C4-2B (cell line): ENCODE results near the gene SUGP2.

Experiments used
- H3K27ac ChIP-seq: fragments of 450-650 bp; 2 replicates; pipeline ENCODE4 v1.5.1; 2017
- ZFX ChIP-seq: fragments of 450-650 bp; IDR thresholded peaks from 2 replicates; pipeline ENCODE4 v1.6.1; 2017
- TF ChIP-seq, protein P1 (sequence below): fragments of 450-650 bp; conservative IDR thresholded peaks from 2 replicates; pipeline ENCODE4 v1.5.1; 2017; ENCODE audit warnings: mild to moderate bottlenecking

Gene SUGP2

DNA sequence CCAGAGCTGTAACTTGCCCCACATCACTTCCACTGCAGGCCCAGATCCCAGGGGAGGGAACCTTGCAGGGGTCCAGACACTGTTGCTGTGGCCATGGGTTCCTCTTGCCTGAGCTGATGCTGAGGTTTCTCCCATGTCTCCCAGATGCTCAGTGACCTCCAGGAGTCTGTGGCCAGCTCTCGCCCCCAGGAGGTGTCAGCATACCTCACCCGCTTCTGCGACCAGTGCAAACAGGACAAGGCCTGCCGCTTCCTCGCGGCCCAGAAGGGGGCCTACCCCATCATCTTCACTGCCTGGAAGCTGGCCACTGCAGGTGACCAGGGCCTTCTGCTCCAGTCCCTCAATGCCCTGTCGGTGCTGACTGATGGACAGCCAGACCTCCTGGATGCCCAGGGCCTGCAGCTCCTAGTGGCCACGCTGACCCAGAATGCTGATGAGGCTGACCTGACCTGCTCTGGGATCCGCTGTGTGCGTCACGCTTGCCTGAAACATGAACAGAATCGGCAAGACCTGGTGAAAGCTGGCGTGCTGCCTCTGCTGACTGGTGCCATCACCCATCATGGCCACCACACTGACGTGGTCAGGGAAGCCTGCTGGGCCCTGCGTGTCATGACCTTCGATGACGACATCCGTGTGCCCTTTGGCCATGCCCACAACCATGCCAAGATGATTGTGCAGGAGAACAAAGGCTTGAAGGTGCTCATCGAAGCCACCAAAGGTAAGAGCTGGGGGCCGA lies 18.3 kb upstream of the SUGP2 start:
- no peak overlapping the region for H3K27ac ChIP-seq
- TF ChIP-seq, protein P1, sequence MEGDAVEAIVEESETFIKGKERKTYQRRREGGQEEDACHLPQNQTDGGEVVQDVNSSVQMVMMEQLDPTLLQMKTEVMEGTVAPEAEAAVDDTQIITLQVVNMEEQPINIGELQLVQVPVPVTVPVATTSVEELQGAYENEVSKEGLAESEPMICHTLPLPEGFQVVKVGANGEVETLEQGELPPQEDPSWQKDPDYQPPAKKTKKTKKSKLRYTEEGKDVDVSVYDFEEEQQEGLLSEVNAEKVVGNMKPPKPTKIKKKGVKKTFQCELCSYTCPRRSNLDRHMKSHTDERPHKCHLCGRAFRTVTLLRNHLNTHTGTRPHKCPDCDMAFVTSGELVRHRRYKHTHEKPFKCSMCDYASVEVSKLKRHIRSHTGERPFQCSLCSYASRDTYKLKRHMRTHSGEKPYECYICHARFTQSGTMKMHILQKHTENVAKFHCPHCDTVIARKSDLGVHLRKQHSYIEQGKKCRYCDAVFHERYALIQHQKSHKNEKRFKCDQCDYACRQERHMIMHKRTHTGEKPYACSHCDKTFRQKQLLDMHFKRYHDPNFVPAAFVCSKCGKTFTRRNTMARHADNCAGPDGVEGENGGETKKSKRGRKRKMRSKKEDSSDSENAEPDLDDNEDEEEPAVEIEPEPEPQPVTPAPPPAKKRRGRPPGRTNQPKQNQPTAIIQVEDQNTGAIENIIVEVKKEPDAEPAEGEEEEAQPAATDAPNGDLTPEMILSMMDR = no peak
- TF ChIP-seq ZFX = no peak

DNA sequence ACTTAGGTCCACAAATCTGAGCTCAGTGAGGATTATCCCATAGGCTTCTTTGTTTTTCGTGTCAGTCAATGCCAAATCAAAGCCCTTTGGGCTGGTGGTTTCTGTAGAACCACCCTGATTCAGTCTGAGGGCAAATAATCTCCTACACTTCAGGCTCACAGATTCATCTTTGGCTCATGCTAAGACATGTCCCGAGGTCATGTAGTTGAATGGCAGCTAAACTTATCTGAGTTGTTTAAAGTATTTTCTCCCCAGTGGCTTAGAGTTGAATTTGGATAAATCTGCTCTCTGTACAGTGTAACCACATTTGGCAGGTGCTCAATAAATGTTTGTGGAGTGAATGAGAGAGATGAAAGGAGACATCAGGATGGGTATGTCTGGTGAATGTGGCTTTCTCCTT lies 17.4 kb upstream of the SUGP2 start:
- TF ChIP-seq, protein P1 = no peak
- no peak for TF ChIP-seq ZFX
- no peak overlapping the region for H3K27ac ChIP-seq

DNA sequence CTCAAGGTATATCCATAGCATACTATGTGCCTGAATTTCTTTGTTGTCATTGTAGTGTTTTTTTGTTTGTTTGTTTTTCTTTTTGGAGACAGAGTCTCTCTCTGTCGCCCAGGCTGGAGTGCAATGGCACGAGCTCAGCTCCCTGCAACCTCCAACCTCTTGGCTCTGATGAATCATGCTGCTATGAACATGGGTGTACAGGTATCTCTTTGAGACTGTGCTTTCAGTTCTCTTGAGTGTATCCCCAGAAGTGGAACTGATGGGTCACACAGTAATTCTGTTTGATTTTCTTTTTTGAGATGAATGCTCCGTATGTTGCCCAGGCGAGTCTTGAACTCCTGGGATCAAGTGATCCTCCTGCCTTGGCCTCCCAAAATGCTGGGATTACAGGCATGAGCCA lies 16.8 kb upstream of the SUGP2 start:
- TF ChIP-seq ZFX = no peak
- TF ChIP-seq, protein P1 = no peak
- H3K27ac ChIP-seq = no peak overlapping the region

DNA sequence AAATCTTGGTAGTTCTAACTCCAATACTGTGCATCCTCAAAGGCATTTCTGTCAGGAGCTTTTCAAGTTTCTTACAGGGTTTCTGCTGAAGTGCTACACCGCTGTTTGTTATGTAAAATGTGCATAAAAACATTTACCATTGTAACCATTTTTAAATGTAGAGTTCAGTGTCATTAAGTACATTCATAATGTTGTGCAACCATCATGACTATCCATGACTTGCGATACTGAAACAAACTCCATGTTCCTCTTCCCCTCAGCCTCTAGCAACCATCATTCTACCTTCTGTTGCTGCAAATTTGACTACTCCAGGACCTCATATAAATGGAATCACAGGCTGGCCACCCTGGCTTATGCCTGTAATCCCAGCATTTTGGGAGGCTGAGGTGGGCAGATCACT lies 16.1 kb upstream of the SUGP2 start:
- TF ChIP-seq ZFX = no peak
- TF ChIP-seq, protein P1 = no peak

DNA sequence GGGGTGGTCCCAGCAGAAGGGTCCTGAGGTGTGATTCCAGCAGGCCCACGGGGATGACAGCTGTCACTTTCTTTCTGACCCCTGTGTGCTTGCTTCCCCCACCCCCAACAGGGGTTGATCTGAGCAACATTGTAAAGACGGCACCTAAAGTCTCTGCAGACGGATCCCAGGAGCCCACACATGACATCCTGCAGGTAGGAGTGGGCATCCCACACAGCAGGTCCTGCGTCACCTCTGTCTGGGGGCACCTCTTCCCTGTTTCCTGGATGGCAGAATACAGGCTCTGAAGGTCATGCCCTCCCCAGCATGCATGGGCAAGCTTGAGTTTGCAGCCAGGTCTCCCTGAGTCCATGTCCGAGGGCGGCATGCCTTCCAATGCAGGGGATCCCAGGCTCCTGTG lies 10.6 kb upstream of the SUGP2 start:
- TF ChIP-seq, protein P1 = no peak
- TF ChIP-seq ZFX = no peak
- no peak overlapping the region for H3K27ac ChIP-seq

More for the DNA sequence above, 16.1 kb upstream of the SUGP2 start:
- H3K27ac ChIP-seq = no peak overlapping the region

DNA sequence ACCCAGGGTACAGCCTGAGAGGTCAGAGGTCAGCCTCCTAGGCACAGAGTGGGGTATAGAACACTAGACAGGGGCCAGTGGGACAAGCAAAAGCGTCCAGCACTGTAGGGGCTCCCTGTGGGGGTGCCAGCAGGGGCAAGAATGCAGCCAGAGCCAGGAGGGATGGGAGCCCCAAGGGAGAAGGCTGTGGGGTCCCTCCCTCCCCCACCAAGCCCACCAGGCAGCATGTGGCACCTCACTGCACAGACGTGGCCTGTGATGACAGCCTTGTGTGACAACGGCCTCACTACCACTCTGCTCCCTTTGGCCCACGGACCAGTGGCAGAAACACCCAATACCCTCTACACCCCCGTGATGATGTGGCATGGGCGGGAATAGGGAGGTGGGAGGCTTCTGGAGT lies 10.2 kb upstream of the SUGP2 start:
- TF ChIP-seq, protein P1 = no peak
- TF ChIP-seq ZFX = no peak
- no peak overlapping the region for H3K27ac ChIP-seq

DNA sequence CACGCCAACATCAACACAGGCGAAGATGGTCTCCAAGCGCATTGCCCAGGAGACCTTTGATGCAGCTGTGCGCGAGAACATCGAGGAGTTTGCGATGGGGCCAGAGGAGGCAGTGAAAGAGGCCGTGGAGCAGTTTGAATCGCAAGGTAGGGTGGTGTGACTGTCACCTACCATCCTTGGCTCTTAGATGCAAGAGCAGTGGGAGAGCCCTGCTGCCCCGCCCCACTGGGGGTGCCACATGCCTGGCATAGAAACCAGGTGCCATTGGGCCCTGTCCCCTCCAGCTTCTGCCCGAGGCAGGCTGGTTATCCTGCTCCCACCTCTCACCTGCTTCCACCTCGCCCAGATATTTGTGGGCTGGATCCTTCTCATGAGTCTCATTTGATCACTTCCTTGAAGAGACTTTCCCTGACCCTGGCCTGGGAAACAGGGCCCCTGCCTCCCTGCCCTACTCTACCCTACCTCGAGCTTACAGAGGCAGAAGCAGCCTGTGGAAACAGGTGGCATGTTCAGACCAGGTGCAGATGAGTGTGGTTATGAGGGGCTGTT lies 9.5 kb upstream of the SUGP2 start:
- H3K27ac ChIP-seq = no peak overlapping the region
- no peak for TF ChIP-seq ZFX
- TF ChIP-seq, protein P1 = no peak
